ENCODE measurements around the gene XNDC1N.
"Not testable (repeated sequence)": the region's sequence is repeated elsewhere in the genome, so short reads cannot be mapped to it uniquely, and the experiment has no call there.

Gene XNDC1N

DNA sequence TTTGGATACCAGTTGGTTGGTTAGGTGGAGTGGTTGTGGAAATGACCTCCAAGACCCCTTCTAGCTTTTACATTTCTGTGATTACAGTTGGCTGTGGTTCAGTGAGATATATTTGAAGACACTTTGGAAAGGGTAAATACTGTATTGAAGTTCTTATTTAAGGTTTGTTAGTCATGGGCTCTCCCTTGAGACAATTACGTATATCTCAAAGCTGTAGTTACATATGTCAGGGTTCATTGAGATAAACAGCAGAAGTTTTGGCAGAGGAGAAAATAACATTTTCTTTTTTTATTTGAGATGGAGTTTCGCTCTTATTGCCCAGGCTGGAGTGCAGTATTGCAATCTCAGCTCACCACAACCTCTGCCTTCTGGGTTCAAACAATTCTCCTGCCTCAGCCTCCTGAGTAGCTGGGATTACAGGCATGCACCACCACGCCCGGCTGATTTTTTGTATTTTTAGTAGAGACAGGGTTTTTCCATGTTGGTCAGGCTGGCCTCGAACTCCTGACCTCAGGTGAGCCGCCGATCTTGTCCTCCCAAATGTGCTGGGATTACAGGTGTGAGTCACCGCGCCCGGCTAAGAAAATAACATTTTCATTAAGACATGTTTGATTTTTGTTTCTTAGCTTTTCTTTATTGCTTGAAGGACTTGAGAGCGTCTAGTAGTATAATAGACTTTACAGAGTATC is 2.3 kb upstream of the XNDC1N start:
- DNase-seq: no peak

DNA sequence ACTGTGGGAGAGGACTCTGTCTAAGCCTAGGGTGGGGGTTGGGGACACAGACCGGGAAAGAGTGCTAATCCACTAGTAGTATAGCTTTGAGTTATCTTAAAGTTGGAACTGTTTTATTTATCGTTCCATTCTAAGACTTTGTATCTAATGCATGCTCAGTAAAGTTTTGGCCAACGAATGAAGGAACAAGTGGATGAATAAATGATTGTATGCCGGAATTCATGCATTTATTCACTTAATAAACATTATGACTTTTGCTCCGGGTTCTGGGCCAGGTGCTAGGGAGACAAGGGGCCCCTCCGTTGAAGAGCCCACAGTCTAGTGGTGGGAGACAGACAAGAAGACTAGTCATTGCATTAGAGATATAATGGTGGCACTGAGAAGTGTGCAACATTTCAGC is 1.1 kb upstream of the XNDC1N start:
- no peak for DNase-seq

DNA sequence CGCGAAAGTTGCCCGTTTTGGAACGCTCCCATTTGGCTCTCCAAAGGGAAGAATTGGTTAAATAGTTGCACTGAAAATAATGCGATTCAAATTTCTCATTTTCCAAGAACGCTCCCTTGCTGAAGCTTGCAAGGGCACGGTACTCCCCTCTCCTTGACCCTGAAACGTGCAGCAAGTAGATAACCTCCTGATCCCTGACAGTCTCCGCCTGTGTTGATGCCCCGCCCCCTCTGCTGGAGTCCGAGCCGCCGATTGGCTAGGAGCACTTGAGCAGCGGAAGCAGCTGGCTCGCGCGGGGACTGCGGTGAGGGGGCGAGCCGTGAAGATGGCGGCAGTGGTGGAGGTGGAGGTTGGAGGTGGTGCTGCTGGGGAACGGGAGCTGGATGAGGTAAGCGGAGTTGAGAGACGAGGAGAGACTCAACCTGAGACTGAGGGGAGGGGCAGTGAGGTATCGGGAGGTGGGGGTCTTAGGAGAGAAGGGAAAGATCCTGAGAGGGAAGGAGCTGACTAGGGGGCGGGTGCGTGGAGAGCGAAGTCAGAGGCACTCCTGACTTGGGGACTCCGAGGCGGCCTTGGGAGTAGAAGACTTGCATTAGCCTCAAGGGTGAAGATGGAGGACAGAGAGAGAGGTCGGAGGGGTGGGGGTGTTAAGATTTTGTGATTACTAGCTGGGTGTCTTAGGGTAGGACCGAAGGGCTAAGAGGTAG is 496 bp upstream of the XNDC1N start, which contains the start of gene RNF121:
TSS of gene RNF121 (plus strand) at position 310 of the 707 bp plus-strand sequence. CDS start at position 326, 16 bp downstream.
- DNase-seq: peak; percentile 96

DNA sequence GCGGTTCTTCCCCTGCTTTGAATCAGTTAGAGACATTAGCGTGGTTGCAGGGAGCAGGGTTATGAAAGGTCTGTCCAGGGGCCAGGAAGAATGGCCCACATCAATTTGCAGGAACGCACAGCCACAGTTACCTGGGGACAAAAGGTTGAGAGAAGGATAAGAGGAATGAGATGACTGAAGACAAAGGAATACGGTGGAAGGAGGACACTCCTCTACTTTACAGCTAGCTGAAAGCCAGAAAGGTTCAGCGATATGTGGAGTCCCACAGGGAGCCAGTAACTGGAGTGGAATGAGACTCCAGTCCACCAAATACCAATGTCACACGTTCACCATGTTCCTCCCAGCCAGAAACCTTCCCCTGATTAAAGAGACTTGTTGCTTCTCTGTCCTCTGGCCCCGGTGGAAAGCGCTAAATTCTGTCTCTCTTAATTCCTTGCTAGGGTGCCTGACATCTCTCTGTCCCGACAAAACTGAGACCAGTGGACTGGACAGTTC is 10.7 kb downstream of the XNDC1N start:
- DNase-seq: no peak

DNA sequence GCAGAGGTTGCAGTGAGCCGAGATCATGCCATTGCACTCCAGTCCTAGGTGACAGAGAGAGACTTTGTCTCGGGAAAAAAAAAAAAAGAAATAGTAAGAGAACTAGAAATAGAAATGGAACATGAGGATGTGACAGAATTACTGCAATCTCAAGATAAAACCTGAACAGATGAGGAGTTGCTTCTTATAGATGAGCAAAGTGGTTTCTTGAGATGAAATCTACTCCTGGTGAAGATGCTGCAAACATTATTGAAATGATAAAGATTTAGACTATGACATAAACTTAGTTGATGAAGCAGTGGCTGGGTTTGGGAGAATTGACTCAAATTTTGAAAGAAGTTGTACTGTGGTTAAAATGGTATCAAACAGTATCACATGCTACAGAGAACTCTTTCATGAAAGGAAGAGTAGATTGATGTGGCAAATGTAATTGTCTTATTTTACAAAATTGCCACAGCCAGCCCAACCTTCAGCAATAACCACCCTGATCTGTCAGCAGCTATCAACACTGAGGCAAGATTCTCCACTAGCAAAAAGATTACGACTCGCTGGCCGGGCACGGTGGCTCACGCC is 13.7 kb downstream of the XNDC1N start:
- no peak for DNase-seq

DNA sequence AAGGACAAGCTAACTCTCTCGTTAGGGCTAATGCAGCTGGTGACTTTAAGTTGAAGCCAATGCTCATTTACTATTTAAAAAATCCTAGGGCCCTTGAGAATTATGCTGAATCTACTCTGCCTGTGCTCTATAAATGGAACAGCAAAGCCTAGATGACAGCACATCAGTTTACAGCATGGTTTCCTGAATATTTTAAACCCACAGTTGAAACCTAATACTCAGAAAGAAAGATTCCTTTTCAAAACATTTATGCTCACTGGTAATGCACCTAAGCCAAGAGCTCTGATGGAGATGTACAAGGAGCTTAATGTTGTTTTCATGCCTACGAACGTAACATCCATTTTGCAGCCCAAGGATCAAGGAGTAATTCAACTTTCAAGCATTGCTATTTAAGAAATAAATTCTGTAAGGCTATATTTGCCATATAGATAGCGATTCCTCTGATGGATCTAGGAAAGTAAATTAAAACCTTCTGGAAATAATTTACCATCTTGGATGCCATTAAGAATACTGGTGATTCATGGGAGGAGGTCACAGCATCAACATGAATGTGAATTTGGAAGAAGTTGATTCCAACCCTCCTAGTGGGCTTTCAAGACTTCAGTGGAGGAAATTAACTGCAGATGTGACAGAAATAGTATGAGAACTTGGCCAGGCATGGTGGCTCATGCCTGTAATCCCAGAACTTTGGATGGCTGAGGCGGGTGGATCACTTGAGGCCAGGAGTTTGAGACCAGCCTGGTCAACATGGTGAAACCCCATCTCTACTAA is 14.5 kb downstream of the XNDC1N start:
- DNase-seq: no peak

DNA sequence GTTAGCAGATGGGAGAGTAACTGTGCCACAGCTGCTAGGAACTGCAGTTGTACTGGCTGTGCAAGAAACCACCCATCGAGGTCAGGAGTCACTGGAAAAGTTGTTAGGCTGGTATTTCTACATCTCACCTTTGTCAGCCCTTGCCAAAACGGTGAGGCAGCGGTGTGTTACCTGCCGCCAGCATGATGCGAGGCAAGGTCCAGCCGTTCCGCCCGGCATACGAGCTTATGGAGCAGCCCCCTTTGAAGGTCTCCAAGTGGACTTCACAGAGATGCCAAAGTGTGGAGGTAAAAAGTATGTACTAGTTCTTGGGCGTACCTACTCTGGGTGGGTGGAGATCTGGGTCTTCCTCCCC is 16.4 kb downstream of the XNDC1N start:
- DNase-seq: not testable (repeated sequence)

DNA sequence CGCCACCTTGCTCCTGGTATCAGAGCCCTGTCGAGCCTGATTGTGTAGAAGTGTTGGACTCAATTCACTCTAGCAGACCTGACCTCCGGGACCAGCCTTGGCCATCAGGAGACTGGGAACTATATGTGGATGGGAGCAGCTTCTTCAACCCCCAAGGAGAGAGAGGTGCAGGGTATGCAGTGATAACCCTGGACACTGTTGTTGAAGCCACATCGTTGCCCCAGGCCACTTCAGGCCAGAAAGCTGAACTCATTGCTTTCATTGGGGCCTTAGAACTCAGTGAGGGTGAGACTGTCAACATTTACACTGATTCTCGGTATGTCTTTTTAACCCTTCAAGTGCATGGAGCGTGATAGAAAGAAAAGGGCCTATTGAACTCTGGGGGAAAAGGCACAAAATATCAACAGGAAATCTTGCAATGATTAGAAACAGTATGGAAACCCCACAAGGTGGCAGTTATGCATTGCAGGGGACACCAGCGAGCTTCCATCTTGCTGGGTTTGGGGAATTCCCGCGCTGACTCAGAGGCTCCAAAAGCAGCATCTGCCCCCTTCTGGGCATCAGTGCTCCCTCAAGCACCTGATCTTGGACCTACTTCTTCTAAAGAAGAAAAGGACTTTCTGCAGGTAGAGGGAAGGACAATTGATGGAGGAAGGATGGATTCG is 16.9 kb downstream of the XNDC1N start:
- DNase-seq: peak; percentile 21

DNA sequence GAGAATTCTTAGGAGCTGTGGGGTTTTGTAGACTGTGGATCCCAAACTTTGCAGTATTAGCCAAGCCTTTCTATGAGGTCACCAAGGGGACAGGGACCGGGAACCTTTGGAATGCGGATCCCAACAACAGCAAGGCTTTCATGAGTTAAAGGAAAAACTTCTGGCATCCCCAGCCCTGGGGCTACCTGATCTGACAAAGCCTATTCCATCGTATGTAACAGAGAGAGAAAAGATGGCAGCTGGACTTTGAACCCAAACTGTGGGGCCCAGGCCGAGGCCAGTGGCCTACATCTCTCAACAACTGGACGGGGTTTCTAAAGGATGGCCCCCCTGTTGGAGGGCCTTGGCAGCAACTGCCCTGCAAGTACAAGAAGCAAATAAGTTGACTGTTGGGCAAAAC is 17.6 kb downstream of the XNDC1N start:
- not testable (repeated sequence) for DNase-seq

DNA sequence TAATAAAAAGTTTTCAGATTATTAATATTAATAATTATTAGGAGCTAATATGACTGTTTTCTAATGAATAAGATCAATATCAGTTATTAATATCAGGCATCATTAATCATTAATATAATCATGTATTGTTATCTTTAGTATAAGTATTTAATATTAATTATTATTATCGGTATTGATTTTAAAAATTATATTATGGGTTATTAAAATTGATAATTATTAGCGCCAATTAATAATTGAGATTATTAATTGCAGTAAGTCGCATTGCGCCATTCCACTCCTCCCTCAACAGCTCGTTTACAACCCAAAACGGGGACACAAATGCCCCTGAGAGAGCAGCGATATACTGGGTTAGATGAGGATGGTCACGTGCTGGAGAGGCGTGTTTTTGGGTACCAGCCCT is 20.2 kb downstream of the XNDC1N start:
- DNase-seq: no peak

DNA sequence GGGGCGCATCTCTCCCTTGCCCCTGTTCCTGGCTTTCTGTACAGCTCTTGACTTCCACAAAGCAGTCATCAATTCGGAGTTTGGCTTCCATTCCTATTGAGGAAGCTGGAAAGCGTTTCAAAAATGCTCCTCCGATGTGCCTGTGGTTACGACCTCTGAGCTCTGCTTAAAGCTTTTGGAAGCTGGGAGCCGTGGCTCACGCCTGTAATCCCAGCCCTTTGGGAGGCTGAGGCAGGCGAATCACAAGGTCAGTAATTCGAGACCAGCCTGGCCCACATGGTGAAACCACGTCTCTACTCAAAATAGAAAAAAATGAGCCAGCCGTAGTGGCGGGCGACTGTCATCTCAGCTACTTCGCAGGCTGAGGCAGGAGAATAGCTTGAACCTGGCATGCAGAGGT is 27.3 kb downstream of the XNDC1N start:
- DNase-seq: not testable (repeated sequence)

DNA sequence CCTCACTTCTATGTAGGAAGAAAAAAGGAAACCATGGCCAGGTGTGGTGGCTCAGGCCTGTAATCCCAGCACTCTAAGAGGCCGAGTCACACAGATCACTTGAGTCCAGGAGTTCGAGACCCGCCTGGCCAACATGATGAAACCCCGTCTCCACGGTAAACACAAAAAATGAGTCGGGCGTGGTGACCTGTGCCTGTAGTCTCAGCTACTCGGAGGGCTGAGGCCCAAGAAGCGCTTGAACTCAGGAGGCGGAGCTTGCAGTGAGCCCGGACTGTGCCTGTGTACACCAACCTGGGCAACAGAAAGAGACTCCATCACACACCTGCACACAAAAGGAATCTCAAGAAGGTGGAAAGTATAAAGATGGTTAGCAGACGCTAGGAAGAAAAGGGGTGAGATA is 32.4 kb downstream of the XNDC1N start:
- DNase-seq: no peak

DNA sequence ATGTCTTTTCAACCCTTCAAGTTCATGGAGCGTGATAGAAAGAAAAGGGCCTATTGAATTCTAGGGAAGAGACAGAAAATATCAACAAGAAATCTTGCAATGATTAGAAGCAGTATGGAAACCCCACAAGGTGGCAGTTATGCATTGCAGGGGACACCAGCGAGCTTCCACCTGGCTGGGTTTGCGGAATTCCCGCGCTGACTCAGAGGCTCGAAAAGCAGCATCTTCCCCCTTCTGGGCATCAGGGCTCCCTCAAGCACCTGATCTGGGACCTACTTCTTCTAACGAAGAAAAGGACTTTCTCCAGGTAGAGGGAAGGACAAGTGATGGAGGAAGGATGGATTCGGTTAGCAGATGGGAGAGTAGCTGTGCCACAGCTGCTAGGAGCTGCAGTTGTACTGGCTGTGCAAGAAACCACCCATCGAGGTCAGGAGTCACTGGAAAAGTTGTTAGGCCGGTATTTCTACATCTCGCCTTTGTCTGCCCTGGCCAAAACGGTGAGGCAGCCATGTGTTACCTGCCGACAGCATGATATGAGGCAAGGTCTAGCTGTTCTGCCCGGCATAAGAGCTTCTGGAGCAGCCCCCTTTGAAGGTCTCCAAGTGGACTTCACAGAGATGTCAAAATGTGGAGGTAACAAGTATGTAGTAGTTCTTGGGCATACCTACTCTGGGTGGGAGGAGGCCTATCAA is 39.1 kb downstream of the XNDC1N start:
- not testable (repeated sequence) for DNase-seq

DNA sequence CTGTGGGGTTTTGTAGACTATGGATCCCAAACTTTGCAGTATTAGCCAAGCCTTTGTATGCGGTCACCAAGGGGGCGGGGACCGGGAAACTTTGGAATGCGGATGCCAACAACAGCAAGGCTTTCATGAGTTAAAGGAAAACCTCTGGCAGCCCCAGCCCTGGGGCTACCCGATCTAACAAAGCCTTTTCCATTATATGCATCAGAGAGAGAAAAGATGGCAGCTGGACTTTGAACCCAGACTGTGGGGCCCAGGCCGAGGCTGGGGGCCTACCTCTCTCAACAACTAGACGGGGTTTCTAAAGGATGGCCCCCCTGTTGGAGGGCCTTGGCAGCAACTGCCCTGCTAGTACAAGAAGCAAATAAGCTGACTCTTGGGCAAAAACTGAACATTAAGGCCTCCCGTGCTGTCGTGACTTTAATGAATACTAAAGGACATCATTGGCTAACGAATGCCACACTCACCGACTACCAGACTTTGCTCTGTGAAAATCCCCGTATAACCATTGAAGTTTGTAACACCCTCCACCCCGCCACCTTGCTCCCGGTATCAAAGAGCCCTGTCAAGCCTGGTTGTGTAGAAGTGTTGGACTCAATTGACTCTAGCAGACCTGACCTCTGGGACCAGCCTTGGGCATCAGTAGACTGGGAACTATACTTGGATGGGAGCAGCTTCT is 39.9 kb downstream of the XNDC1N start:
- DNase-seq: not testable (repeated sequence)

DNA sequence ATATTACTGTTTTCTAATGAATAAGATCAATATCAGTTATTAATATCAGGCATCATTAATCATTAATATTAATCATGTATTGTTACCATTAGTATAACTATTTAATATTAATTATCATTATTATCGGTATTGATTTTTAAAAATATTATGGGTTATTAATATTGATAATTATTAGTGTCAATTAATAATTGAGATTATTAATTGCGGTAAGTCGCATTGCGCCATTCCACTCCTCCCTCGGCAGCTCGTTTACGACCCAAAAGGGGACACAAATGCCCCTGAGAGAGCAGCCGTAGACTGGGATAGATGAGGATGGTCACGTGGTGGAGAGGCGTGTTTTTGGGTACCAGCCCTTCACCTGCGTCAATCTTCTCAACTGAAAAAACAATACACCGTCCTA is 42.6 kb downstream of the XNDC1N start:
- DNase-seq: not testable (repeated sequence)
